ENCODE results near the gene GRIK1.

GRIK1 gene

GRCh38 chr21:29849735-29850176, 90.0 kb downstream of the GRIK1 start:
- DNase-seq, result peak; percentile 22 to 85 (median 60)
- intact Hi-C loops (cut with DNase I), result loop anchor here (10.0 kb wide), 1 partner anchor 375 kb away; no protein-coding TSS in a partner anchor

DNA sequence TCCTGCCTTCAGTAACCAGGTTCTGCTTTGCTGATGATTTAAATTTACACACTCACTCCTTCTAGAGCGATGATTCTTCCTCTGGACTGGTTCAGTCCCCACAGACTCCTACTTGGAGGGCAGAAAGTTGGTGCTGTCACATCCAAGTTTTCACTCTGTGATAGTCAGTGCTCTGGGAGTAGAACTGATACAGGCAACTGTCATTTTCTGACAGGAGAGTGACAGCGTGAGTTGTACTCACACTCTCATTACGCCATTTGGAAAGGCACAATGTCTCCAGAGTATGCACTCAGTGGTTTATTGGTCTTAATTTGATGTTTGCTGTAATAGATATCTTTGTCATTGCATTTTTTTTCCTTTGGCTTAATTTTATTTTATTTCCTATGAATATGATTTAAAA, 96.0 kb downstream of the GRIK1 start:
- intact Hi-C loops (cut with DNase I), result loop anchor here (10.0 kb wide), 1 partner anchor 369 kb away; no protein-coding TSS in a partner anchor
- no peak for DNase-seq

GRCh38 chr21:29834617-29835016, 105.2 kb downstream of the GRIK1 start:
- no peak for DNase-seq
- intact Hi-C loops (cut with DNase I), result no loop called here

DNA sequence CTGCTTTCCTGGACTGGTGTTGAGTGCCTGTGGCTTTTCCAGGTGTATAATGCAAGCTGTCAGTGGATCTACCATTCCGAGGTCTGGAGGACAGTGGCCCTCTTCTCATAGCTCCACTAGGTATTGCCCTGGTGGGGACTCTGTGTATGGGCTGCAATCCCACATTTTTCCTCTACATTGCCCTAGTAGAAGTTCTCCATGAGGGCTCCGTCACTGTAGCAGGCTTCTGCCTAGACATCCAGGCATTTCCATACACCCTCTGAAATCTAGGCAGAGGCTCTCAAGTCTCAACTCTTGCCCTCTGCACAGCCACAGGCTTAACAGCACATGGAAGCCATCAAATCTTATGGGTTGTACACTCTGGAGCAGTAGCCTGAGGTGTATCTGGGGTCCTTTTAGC, 107.6 kb downstream of the GRIK1 start:
- DNase-seq, result no peak
- intact Hi-C loops (cut with DNase I), result no loop called here

- no peak for DNase-seq
- intact Hi-C loops (cut with DNase I), result no loop called here
Observed at GRCh38 chr21:29829564-29830275, 110.1 kb downstream of the GRIK1 start.

DNA sequence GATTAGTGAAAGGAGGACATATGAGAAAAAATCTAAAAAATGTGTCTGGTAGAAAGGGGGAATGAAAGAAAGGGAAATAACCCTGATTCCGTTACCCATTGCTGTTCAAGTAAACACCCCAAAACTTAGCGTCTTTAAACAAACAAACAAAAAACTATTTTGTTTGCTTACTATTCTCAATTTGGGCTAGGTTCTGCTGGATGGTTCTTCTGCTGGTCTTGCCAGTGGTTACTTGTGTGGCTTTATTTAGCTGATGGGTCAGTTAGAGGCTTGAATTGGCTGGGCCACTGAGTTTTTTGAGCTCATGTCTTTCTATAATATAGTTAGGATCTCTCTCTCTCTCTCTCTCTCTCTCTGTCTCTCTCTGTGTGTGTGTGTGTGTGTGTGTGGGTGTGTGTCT, 112.1 kb downstream of the GRIK1 start:
- DNase-seq, result no peak
- intact Hi-C loops (cut with DNase I), result no loop called here

GRCh38 chr21:29827236-29827635, 112.6 kb downstream of the GRIK1 start:
- intact Hi-C loops (cut with DNase I), result no loop called here
- DNase-seq, result no peak

- intact Hi-C loops (cut with DNase I), result no loop called here
- DNase-seq, result no peak
Observed at GRCh38 chr21:29826386-29826785, 113.4 kb downstream of the GRIK1 start.

DNA sequence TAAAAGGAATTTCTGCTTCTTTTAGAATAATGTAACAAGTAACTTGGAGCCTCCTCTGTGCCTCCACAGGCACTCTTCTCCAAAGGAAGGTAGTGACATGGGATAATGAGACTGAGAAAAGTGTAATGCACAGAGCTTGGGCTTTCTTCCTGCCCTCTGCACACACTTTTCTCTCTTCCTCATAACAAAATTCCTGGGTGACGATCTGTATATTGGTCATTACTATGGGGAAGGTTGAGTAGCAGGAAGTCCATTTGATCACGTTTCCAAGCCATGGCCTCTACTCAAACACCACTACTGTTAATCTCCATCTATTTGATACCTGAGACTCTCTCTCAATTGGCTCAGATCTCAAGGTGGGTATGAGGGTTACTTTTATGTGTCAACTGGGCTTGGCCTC, 113.9 kb downstream of the GRIK1 start:
- no peak for DNase-seq
- intact Hi-C loops (cut with DNase I), result no loop called here

DNA sequence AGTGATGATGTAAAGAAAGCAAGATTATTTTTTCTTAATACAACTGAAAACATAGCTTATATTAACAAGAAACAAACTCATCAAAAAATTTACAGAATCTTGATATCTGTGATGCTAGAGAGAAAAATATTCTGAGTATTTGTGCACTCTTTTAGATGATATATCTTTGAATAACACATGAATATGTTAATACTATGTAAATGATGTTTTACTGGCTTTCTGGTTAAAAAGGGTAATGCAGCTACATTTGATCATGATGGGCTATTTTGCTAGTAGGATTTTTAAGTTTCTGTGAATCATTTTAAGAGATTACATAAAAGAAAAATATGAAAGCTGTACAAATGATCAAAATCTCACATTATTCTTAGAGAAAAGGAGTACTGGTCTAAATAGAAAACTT, 114.5 kb downstream of the GRIK1 start:
- DNase-seq, result no peak
- intact Hi-C loops (cut with DNase I), result no loop called here

- DNase-seq, result no peak
- intact Hi-C loops (cut with DNase I), result no loop called here
Observed at GRCh38 chr21:29822064-29822463, 117.7 kb downstream of the GRIK1 start.

GRCh38 chr21:29821230-29821629, 118.6 kb downstream of the GRIK1 start:
- intact Hi-C loops (cut with DNase I), result no loop called here
- no peak for DNase-seq

- intact Hi-C loops (cut with DNase I), result no loop called here
- DNase-seq, result no peak
Observed at GRCh38 chr21:29819675-29820326, 120.0 kb downstream of the GRIK1 start.

- intact Hi-C loops (cut with DNase I), result no loop called here
- no peak for DNase-seq
Observed at GRCh38 chr21:29818383-29818921, 121.3 kb downstream of the GRIK1 start.

DNA sequence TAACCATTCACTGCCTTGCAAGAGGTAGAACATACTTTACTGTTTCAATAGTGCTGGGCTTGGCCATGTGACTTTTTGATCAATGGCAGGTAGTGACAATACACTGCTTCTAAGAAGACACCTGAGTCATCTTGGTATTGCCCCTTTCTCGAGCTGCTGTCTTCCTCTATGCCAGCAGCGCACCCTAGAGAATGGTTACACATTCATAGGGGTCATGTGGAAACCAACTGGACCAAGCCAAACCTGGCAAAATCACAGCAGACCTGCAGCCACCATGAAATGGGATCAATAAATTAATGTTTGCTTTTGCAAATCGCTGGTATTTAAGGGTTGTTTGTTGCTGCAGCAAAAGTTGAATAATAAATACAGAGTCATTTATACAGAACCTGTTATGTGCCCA, 122.3 kb downstream of the GRIK1 start:
- no peak for DNase-seq
- intact Hi-C loops (cut with DNase I), result no loop called here

DNA sequence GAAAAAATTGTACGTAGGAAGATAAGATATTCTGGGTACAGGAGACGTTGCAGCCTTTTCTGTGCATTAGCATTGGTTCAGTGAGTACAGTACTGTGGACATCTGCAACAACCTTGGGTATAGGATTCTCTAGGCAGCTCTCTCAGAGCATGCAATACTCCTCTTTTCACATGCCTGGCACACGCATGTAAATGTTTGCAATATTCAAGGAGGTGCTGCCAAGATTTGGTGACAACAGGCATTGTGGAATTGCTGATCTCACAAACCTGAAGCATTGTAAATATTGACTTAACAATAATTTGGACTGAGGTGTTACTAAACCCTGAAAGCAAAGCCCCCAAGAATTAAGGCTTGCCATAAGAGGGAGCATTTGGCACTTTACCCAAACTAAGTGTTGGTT, 126.8 kb downstream of the GRIK1 start:
- intact Hi-C loops (cut with DNase I), result no loop called here
- DNase-seq, result no peak

DNA sequence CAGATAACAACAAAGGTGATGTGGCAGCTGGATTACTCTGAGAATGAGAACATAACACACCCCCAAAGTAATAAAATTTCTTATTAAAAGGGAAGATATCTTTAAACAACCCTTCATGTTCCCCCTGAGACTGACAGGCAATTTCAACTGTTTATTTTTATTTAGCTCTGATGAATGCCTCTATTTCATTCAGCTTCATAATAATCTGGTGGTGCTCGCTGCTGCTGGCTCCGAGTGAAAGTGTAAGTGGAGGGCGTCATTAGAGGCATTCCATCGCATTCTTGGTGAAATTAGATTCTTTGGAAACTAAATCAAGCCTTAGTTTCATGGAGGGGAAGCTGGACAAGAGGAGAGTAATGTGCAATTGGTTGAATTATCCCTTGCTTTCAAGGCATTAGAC, 128.9 kb downstream of the GRIK1 start:
- intact Hi-C loops (cut with DNase I), result no loop called here
- DNase-seq, result no peak

GRCh38 chr21:29808153-29808552, 131.6 kb downstream of the GRIK1 start:
- intact Hi-C loops (cut with DNase I), result no loop called here
- no peak for DNase-seq

GRCh38 chr21:29805105-29805504, 134.7 kb downstream of the GRIK1 start:
- intact Hi-C loops (cut with DNase I), result no loop called here
- DNase-seq, result no peak

- no peak for DNase-seq
- intact Hi-C loops (cut with DNase I), result no loop called here
Observed at GRCh38 chr21:29803191-29803590, 136.6 kb downstream of the GRIK1 start.

DNA sequence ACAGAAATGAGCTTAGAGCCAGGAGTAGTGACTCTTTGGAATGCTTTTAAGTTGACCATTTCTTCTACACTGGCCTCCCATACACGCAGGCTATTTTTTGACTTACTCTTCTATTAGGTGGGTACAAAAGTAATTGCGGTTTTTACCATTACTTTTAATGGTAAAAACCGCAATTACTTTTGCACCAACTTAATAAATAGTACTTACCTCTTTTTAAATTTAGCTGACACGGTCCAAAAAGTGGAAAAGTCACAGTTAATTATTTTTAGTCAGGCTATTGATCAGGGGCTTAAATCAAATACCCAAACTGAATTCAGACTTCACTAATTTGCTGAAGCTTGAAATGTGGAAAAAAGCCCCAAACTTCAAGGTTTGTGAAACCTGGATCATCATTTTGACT, 138.7 kb downstream of the GRIK1 start:
- DNase-seq, result no peak
- intact Hi-C loops (cut with DNase I), result no loop called here

Measured in head of caudate nucleus (tissue), 42 donors.